ENCODE measurements around the gene SETX. TPM values are rescaled to one million over a fixed set of nuclear protein-coding genes. Genes with fewer than 3 reads are reported as not detected.

SETX gene
- total RNA-seq, 3 donors from 2014 or later = 56.2 to 83.6 (median 80.3) TPM

GRCh38 chr9:132228062-132228461 lies 126.7 kb downstream of the SETX start:
- Histone ChIP-seq H3K9me3 (no peaks in the 10 kb centered on the region), H3K36me3 (no peaks in the 10 kb centered on the region), H3K27ac (no peak overlapping the region), H3K4me3 (no peak overlapping the region), H3K27me3 (peaks cover 0 to 48% of the 10 kb centered on the region in 2 donors), H3K4me1 (no peaks in the 10 kb centered on the region)
- no peak for DNase-seq (ENCODE audit: low spot score in 2 of 2)
- intact Hi-C loops (cut with DNase I; ENCODE audit: low total_unique reads) = no loop called here
- TF ChIP-seq CTCF (IDR thresholded peaks at IDR 0.05) (no peak), POLR2A (IDR thresholded peaks at IDR 0.05) (no peak), POLR2AphosphoS5 (IDR thresholded peaks at IDR 0.05) (no peak)

GRCh38 chr9:132226571-132227430 lies 128.0 kb downstream of the SETX start:
- Histone ChIP-seq H3K27me3 (peaks cover 0 to 38% of the 10 kb centered on the region in 2 donors), H3K4me3 (no peak overlapping the region), H3K36me3 (no peaks in the 10 kb centered on the region), H3K27ac (no peak overlapping the region), H3K9me3 (no peaks in the 10 kb centered on the region), H3K4me1 (no peaks in the 10 kb centered on the region)
- no peak for DNase-seq (ENCODE audit: low spot score in 2 of 2)
- intact Hi-C loops (cut with DNase I; ENCODE audit: low total_unique reads) = no loop called here
- no peak for TF ChIP-seq POLR2AphosphoS5 (IDR thresholded peaks at IDR 0.05)

- no peak for TF ChIP-seq CTCF (IDR thresholded peaks at IDR 0.05)
- no peak for TF ChIP-seq POLR2A (IDR thresholded peaks at IDR 0.05)
- TF ChIP-seq POLR2AphosphoS5 (IDR thresholded peaks at IDR 0.05) = no peak
- no peaks in the 10 kb centered on the region for H3K4me1 ChIP-seq
- no peaks in the 10 kb centered on the region for H3K36me3 ChIP-seq
- intact Hi-C loops (cut with DNase I; ENCODE audit: low total_unique reads) = no loop called here
- no peak for DNase-seq (ENCODE audit: low spot score in 2 of 2)
- peaks cover 0 to 28% of the 10 kb centered on the region in 2 donors for H3K27me3 ChIP-seq
- H3K27ac ChIP-seq = no peak overlapping the region
- no peak overlapping the region for H3K4me3 ChIP-seq
- H3K9me3 ChIP-seq = no peaks in the 10 kb centered on the region
These were observed 130.1 kb downstream of the SETX start for GRCh38 chr9:132224645-132225044.

- TF ChIP-seq POLR2AphosphoS5 (IDR thresholded peaks at IDR 0.05) (no peak), CTCF (IDR thresholded peaks at IDR 0.05) (no peak), POLR2A (IDR thresholded peaks at IDR 0.05) (no peak)
- Histone ChIP-seq H3K27ac (no peak overlapping the region), H3K4me3 (no peak overlapping the region), H3K4me1 (no peaks in the 10 kb centered on the region), H3K27me3 (peaks cover 0 to 15% of the 10 kb centered on the region in 2 donors), H3K9me3 (no peaks in the 10 kb centered on the region), H3K36me3 (no peaks in the 10 kb centered on the region)
- intact Hi-C loops (cut with DNase I; ENCODE audit: low total_unique reads) = no loop called here
- no peak for DNase-seq (ENCODE audit: low spot score in 2 of 2)
These were observed 132.8 kb downstream of the SETX start for GRCh38 chr9:132221941-132222340.

GRCh38 chr9:132218208-132218607 lies 136.6 kb downstream of the SETX start:
- no peak for DNase-seq (ENCODE audit: low spot score in 2 of 2)
- TF ChIP-seq POLR2A (IDR thresholded peaks at IDR 0.05) (no peak), CTCF (IDR thresholded peaks at IDR 0.05) (no peak), POLR2AphosphoS5 (IDR thresholded peaks at IDR 0.05) (no peak)
- Histone ChIP-seq H3K27ac (no peak overlapping the region), H3K36me3 (no peaks in the 10 kb centered on the region), H3K27me3 (peaks cover 0 to 12% of the 10 kb centered on the region in 2 donors), H3K4me1 (no peaks in the 10 kb centered on the region), H3K9me3 (no peaks in the 10 kb centered on the region), H3K4me3 (no peak overlapping the region)
- intact Hi-C loops (cut with DNase I; ENCODE audit: low total_unique reads) = no loop called here

All from breast epithelium (tissue), 4 donors.